ENCODE measurements around the gene TBCC.

TBCC gene

DNA sequence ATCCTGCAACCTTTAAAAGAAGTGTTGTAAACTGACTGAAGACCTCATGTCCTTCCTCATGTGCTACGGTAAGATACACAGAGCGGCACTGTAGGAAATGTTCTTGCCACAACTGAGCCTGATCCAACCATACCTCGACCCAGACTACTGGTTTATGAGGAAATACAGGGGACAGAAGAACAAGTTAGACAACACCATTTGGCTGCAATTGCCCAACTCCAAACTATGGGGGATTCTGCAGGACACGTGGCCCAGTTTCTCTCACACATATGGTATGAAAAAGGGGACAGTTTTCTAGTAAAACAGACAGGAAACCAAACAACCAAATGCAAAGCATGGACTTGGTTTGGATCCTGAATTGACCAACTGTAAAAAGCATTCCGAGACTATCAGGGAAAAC lies 34.0 kb downstream of the TBCC start:
- TF ChIP-seq TAF1 (IDR thresholded peaks at IDR 0.05; ENCODE audit: borderline replicate concordance, insufficient read depth, low read length) (no peak), POLR2AphosphoS5 (IDR thresholded peaks at IDR 0.05; ENCODE audit: low read depth, low read length) (no peak), FOXP2 (optimal IDR thresholded peaks at IDR 0.05; ENCODE audit: borderline replicate concordance, extremely low read depth, extremely low read length, insufficient read depth) (no peak), SIN3A (IDR thresholded peaks at IDR 0.05; ENCODE audit: borderline replicate concordance, insufficient read depth, low read length) (no peak)
- TF ChIP-seq, protein P1, sequence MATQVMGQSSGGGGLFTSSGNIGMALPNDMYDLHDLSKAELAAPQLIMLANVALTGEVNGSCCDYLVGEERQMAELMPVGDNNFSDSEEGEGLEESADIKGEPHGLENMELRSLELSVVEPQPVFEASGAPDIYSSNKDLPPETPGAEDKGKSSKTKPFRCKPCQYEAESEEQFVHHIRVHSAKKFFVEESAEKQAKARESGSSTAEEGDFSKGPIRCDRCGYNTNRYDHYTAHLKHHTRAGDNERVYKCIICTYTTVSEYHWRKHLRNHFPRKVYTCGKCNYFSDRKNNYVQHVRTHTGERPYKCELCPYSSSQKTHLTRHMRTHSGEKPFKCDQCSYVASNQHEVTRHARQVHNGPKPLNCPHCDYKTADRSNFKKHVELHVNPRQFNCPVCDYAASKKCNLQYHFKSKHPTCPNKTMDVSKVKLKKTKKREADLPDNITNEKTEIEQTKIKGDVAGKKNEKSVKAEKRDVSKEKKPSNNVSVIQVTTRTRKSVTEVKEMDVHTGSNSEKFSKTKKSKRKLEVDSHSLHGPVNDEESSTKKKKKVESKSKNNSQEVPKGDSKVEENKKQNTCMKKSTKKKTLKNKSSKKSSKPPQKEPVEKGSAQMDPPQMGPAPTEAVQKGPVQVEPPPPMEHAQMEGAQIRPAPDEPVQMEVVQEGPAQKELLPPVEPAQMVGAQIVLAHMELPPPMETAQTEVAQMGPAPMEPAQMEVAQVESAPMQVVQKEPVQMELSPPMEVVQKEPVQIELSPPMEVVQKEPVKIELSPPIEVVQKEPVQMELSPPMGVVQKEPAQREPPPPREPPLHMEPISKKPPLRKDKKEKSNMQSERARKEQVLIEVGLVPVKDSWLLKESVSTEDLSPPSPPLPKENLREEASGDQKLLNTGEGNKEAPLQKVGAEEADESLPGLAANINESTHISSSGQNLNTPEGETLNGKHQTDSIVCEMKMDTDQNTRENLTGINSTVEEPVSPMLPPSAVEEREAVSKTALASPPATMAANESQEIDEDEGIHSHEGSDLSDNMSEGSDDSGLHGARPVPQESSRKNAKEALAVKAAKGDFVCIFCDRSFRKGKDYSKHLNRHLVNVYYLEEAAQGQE (IDR thresholded peaks at IDR 0.05; ENCODE audit: insufficient read depth in 1 of 2, low read depth in 2 of 2, low read length in 2 of 2), result no peak

DNA sequence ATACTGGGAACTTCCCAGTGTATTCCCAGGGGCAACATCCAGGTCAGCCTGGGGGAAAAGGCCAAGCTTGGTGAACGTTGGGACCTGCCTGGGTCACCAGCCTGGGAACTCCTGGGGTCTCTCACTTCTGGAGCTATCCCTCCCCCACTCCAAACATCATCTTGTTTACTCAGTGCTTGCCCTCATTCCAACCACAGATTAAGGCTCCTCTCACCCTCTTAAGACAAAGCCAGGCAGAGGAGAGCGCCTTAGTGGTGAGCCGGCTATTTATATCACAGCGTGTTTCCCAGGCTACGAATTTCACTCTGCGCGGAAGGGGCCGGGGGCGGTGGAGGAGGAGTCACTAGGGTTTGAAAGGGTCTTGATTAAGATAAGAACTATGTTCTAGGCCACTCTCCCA lies 35.6 kb downstream of the TBCC start:
- TF ChIP-seq SIN3A (IDR thresholded peaks at IDR 0.05; ENCODE audit: borderline replicate concordance, insufficient read depth, low read length) (no peak), TAF1 (IDR thresholded peaks at IDR 0.05; ENCODE audit: borderline replicate concordance, insufficient read depth, low read length) (no peak), POLR2AphosphoS5 (IDR thresholded peaks at IDR 0.05; ENCODE audit: low read depth, low read length) (no peak)
- TF ChIP-seq, protein P1 (IDR thresholded peaks at IDR 0.05; ENCODE audit: insufficient read depth in 1 of 2, low read depth in 2 of 2, low read length in 2 of 2), result no peak

DNA sequence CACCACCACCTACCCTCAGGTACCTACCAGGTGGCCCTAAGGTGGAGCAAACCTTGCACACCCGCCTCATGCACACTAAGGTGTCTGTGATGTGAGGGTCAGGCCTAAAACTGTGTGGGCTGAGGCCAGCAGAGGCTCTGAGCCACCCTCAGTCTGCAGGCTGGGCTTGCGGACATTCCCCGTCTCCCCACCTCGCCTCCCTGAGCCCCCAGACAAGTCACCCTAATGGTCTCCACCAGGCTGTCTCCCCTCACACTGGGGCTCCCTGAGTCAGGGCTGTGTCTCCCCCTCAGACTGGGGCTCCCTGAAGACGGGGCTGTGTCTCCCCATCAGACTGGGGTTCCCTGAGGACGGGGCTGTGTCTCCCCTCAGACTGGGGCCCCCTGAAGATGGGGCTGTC lies 36.0 kb downstream of the TBCC start:
- TF ChIP-seq, protein P1 (IDR thresholded peaks at IDR 0.05; ENCODE audit: insufficient read depth in 1 of 2, low read depth in 2 of 2, low read length in 2 of 2), result no peak

DNA sequence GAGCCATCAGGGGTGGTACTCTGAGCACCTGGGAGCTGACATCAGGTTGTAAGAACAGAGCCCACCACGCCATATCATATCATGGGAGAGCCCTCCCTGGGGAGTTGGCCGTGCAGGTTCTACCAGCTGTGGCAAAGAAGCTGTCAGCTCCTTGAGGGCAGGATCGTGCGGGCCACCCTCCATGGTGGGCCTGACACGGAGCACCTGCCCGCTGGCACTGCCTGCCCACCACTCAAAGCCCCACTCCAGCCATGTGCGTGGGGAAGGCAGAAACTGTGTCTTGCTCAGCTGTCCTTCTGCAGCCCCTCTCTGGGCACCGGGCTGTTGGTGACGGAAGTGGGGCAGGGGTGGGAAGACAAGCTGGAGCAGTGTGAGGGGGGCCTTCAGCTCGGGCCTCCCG lies 37.8 kb downstream of the TBCC start:
- no peak for TF ChIP-seq TAF1 (IDR thresholded peaks at IDR 0.05; ENCODE audit: borderline replicate concordance, insufficient read depth, low read length)
- TF ChIP-seq POLR2AphosphoS5 (IDR thresholded peaks at IDR 0.05; ENCODE audit: low read depth, low read length), result no peak
- TF ChIP-seq, protein P1 (IDR thresholded peaks at IDR 0.05; ENCODE audit: insufficient read depth in 1 of 2, low read depth in 2 of 2, low read length in 2 of 2), result no peak
- no peak for TF ChIP-seq SIN3A (IDR thresholded peaks at IDR 0.05; ENCODE audit: borderline replicate concordance, insufficient read depth, low read length)
- TF ChIP-seq FOXP2 (optimal IDR thresholded peaks at IDR 0.05; ENCODE audit: borderline replicate concordance, extremely low read depth, extremely low read length, insufficient read depth), result no peak

DNA sequence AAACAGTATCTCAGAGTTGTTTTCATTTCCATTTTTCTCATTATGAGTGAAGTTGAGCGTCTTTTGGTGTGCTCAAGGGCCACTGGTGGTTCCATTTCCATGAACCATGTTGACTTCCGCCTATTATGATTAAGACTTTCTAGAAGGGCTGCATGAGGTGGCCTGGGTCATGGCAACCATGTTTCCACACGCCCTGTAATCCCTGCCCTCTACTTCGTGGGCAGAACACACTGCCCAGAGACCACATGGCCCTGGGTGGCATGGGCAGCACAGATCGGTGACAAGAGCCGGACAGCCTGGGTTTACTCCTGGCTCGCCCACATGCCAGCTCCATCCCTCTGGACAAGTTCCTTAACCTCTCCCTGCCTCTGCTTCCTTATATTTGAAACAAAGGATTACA lies 38.3 kb downstream of the TBCC start:
- TF ChIP-seq, protein P1 (IDR thresholded peaks at IDR 0.05; ENCODE audit: insufficient read depth in 1 of 2, low read depth in 2 of 2, low read length in 2 of 2), result no peak
- TF ChIP-seq FOXP2 (optimal IDR thresholded peaks at IDR 0.05; ENCODE audit: borderline replicate concordance, extremely low read depth, extremely low read length, insufficient read depth) (no peak), SIN3A (IDR thresholded peaks at IDR 0.05; ENCODE audit: borderline replicate concordance, insufficient read depth, low read length) (no peak), POLR2AphosphoS5 (IDR thresholded peaks at IDR 0.05; ENCODE audit: low read depth, low read length) (no peak), TAF1 (IDR thresholded peaks at IDR 0.05; ENCODE audit: borderline replicate concordance, insufficient read depth, low read length) (no peak)

Measured in PFSK-1 (cell line).